SK-N-SH (cell line): Measurements from ENCODE around the gene TRAPPC12. TPM values are rescaled to one million over a fixed set of nuclear protein-coding genes. Genes with fewer than 3 reads are reported as not detected.

Experiments
- CTCF ChIA-PET: fragments of 300-600, 350-600 bp; formaldehyde crosslinking; extraction: SDS; loops from one replicate; lab custom pipeline; 2021; lab: Yijun Ruan, JAX
- POLR2A ChIA-PET: fragments of 350-600 bp; sonication (Branson Sonifier 250); formaldehyde crosslinking; extraction: SDS; loops from one replicate; lab custom pipeline; 2020; ENCODE audit warnings: antibody characterized with exemption, inconsistent platforms; lab: Yijun Ruan, JAX
- DNase-seq: peaks from one replicate; pipeline ENCODE4 v3.0.0; 2012
- H2AFZ ChIP-seq: fragments of 200-600 bp; sonication (generic); 2 replicates; pipeline ENCODE4 v1.8.1; 2016; ENCODE audit warnings: antibody characterized with exemption, mild to moderate bottlenecking, low read depth
- H3F3A ChIP-seq: fragments of 200-600 bp; sonication (generic); replicated peaks from 2 replicates; pipeline ENCODE3; 2016; ENCODE audit warnings: antibody characterized with exemption, mild to moderate bottlenecking; ENCODE audit not compliant: insufficient read depth
- H3K27ac ChIP-seq, 2 experiments: fragments of 200-500 bp in 1 of 2; fragments of 200-600 bp in 1 of 2; sonication (Bioruptor generic) in 1 of 2; sonication (generic), shearing (Covaris generic) in 1 of 2; 2 replicates each; pipeline versions ENCODE4 v1.5.1 to v1.6.1; 2014 to 2016; ENCODE audit warnings: low read depth in 2 of 2, inconsistent platforms in 1 of 2, low read length in 1 of 2, mild to moderate bottlenecking in 1 of 2, mixed read lengths in 1 of 2
- H3K27me3 ChIP-seq: fragments of 200-600 bp; sonication (generic), shearing (Covaris generic); 2 replicates; pipeline ENCODE4 v1.6.1; 2016; ENCODE audit warnings: mixed run types; ENCODE audit not compliant: insufficient read depth
- H3K36me3 ChIP-seq, 2 experiments: fragments of 200-500 bp in 1 of 2; fragments of 200-600 bp in 1 of 2; sonication (Bioruptor generic) in 1 of 2; sonication (generic) in 1 of 2; replicated peaks in 1 of 2; 2 replicates each; pipeline versions ENCODE3 to v1.5.1; 2014 to 2016; ENCODE audit warnings: low read length in 1 of 2, mild to moderate bottlenecking in 1 of 2; ENCODE audit not compliant: insufficient read depth in 2 of 2, control insufficient read depth in 1 of 2
- H3K4me1 ChIP-seq, 2 experiments: fragments of 200-500 bp in 1 of 2; fragments of 200-600 bp in 1 of 2; sonication (Bioruptor generic) in 1 of 2; sonication (generic), shearing (Covaris generic) in 1 of 2; 2 replicates each; pipeline versions ENCODE4 v1.5.1 to v1.6.1; 2014 to 2016; ENCODE audit warnings: low read depth in 1 of 2, low read length in 1 of 2, mixed run types in 1 of 2; ENCODE audit not compliant: insufficient read depth in 2 of 2, control insufficient read depth in 1 of 2
- H3K4me2 ChIP-seq: fragments of 200-600 bp; sonication (generic), shearing (Covaris generic); 2 replicates; pipeline ENCODE4 v1.6.1; 2017; ENCODE audit warnings: mixed run types
- H3K4me3 ChIP-seq, 2 experiments: fragments of 200-500 bp in 1 of 2; fragments of 200-600 bp in 1 of 2; sonication (Bioruptor generic) in 1 of 2; sonication (generic), shearing (Covaris generic) in 1 of 2; 2 replicates each; pipeline versions ENCODE4 v1.5.1 to v1.8.1; 2014 to 2016; ENCODE audit warnings: low read depth in 2 of 2, inconsistent platforms in 1 of 2, low read length in 1 of 2, mild to moderate bottlenecking in 1 of 2, mixed read lengths in 1 of 2, moderate library complexity in 1 of 2
- H3K79me2 ChIP-seq: fragments of 200-600 bp; sonication (generic); 2 replicates; pipeline ENCODE4 v1.8.1; 2017; ENCODE audit warnings: mild to moderate bottlenecking; ENCODE audit not compliant: insufficient read depth
- H3K9ac ChIP-seq: fragments of 200-600 bp; sonication (generic); 2 replicates; pipeline ENCODE4 v1.6.1; 2017; ENCODE audit warnings: mixed run types
- H3K9me2 ChIP-seq: fragments of 200-600 bp; sonication (generic); 2 replicates; pipeline ENCODE4 v1.6.1; 2017; ENCODE audit warnings: mixed run types
- H3K9me3 ChIP-seq: fragments of 200-600 bp; sonication (generic); 2 replicates; pipeline ENCODE4 v1.6.1; 2017; ENCODE audit warnings: mixed run types, mild to moderate bottlenecking, moderate library complexity
- H4K20me1 ChIP-seq: fragments of 200-600 bp; sonication (generic); 2 replicates; pipeline ENCODE4 v1.6.1; 2017; ENCODE audit warnings: mild to moderate bottlenecking, mixed run types; ENCODE audit not compliant: insufficient read depth
- CHD2 ChIP-seq: fragments of 150-350 bp; IDR thresholded peaks from 2 replicates; pipeline ENCODE4 v1.6.1; 2018; ENCODE audit warnings: low read length; ENCODE audit not compliant: partially characterized antibody
- EP300 ChIP-seq, 2 experiments: IDR thresholded peaks; 2 replicates each; pipeline versions ENCODE4 v1.4.0 to v1.6.1; 2012; ENCODE audit warnings: borderline replicate concordance in 1 of 2, low read depth in 1 of 2, low read length in 1 of 2
- EZH2phosphoT487 ChIP-seq: fragments of 200-600 bp; sonication (generic); IDR thresholded peaks from 2 replicates; pipeline ENCODE4 v1.6.1; 2017; ENCODE audit warnings: low read depth, mixed run types, mild to moderate bottlenecking, antibody characterized with exemption, moderate library complexity, borderline replicate concordance
- FOSL2 ChIP-seq: IDR thresholded peaks from 2 replicates; pipeline ENCODE4 v1.4.0; 2012; ENCODE audit warnings: low read depth, mild to moderate bottlenecking, moderate library complexity, borderline replicate concordance
- FOXJ3 ChIP-seq: sonication (generic); formaldehyde crosslinking; IDR thresholded peaks from 2 replicates; pipeline ENCODE4 v1.5.1; 2020; ENCODE audit warnings: mild to moderate bottlenecking, missing genetic modification reagents
- FOXM1 ChIP-seq: IDR thresholded peaks from 2 replicates; pipeline ENCODE4 v1.4.0; 2012; ENCODE audit warnings: low read depth, mild to moderate bottlenecking
- GABPA ChIP-seq: IDR thresholded peaks from 2 replicates; pipeline ENCODE4 v1.4.0; 2012; ENCODE audit warnings: low read depth, mild to moderate bottlenecking
- GATA2 ChIP-seq: sonication (generic); formaldehyde crosslinking; IDR thresholded peaks from 2 replicates; pipeline ENCODE4 v1.5.0; 2020; ENCODE audit warnings: mild to moderate bottlenecking, missing genetic modification reagents
- JUND ChIP-seq: IDR thresholded peaks from 2 replicates; pipeline ENCODE4 v1.4.0; 2012
- NFIC ChIP-seq: IDR thresholded peaks from 2 replicates; pipeline ENCODE4 v1.4.0; 2012; ENCODE audit warnings: borderline replicate concordance
- NRF1 ChIP-seq: IDR thresholded peaks from 2 replicates; pipeline ENCODE4 v1.6.1; 2012; ENCODE audit warnings: low read depth, mild to moderate bottlenecking, low read length
- POLR2AphosphoS5 ChIP-seq: IDR thresholded peaks from 2 replicates; pipeline ENCODE4 v1.6.1; 2012; ENCODE audit warnings: low read depth, low read length
- RCOR1 ChIP-seq: fragments of 150-350 bp; IDR thresholded peaks from 2 replicates; pipeline ENCODE4 v1.6.1; 2017; ENCODE audit warnings: antibody characterized with exemption, low read length
- RXRA ChIP-seq: IDR thresholded peaks from 2 replicates; pipeline ENCODE4 v1.4.0; 2012; ENCODE audit warnings: low read depth, mild to moderate bottlenecking, borderline replicate concordance
- TAF1 ChIP-seq: IDR thresholded peaks from 2 replicates; pipeline ENCODE4 v1.6.1; 2012; ENCODE audit warnings: low read depth, mild to moderate bottlenecking, low read length, moderate library complexity, borderline replicate concordance
- WGBS: methylation state at CpG from one replicate; pipeline ENCODE4 v1.1.6; 2017; ENCODE audit warnings: low lambda C conversion rate; 5-methylcytosine and 5-hydroxymethylcytosine counted together
- polyA plus RNA-seq, 3 experiments: library from polyadenylated mRNA; depleted of rRNA; stranded (reverse); fragments of >200 nt; gene quantifications; 2 replicates each; pipeline ENCODE4 v1.2.3, GENCODE V29; 2012
- TF ChIP-seq, protein P1 (sequence below): fragments of 150-350 bp; IDR thresholded peaks from 2 replicates; pipeline ENCODE4 v1.6.1; 2017; ENCODE audit warnings: antibody characterized with exemption, low read length, low read depth, borderline replicate concordance
- TF ChIP-seq, protein P2 (sequence below): IDR thresholded peaks from 2 replicates; pipeline ENCODE4 v1.6.1; 2012; ENCODE audit warnings: mild to moderate bottlenecking, low read depth, low read length, moderate library complexity
- TF ChIP-seq, protein P3 (sequence below): fragments of 150-350 bp; IDR thresholded peaks from 2 replicates; pipeline ENCODE4 v1.6.1; 2016; ENCODE audit warnings: mild to moderate bottlenecking, low read depth, low read length
- TF ChIP-seq, protein P4 (sequence below): fragments of 200-600 bp; sonication (generic); IDR thresholded peaks from 2 replicates; pipeline ENCODE4 v1.6.1; 2017; ENCODE audit warnings: antibody characterized with exemption, mild to moderate bottlenecking, moderate library complexity

TRAPPC12 gene
- polyA plus RNA-seq, 1 of the 3 experiments (the other 2 are of a cell fraction) = 83.3 TPM

DNA sequence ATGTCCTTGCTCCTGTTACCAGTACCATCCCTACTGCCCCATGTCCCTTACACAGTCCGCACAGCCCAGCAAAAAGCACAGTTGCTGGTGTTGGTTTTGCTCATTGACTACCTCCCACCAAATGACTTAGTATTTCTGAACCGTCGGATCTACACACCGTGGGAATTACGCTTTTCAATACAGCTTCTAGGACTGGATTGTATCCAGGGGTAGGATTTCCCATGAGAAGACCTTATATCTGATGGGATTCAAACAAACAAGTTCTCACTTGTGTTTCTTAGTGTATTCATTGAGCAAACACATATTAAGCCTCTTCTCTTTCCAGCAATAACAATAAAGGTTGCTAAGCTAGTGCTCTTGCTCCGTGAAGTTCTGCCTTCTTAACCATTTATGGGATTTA is 25.8 kb downstream of the TRAPPC12 start:
- H3K9me2 ChIP-seq = no peaks in the 10 kb centered on the region
- H3K4me2 ChIP-seq = no peak overlapping the region
- DNase-seq = no peak
- peaks cover 41% of the 10 kb centered on the region; the same call in 1 of the 2 replicates for H3K79me2 ChIP-seq
- no peak overlapping the region for H3K27ac ChIP-seq
- H3K9ac ChIP-seq = no peak overlapping the region
- TF ChIP-seq JUND = no peak
- TF ChIP-seq GATA2 = no peak
- no peak for TF ChIP-seq RXRA
- TF ChIP-seq RCOR1 = no peak
- no peak for TF ChIP-seq NRF1
- TF ChIP-seq FOXM1 = no peak
- no peak for TF ChIP-seq CHD2
- no peak for TF ChIP-seq EZH2phosphoT487
- no peak for TF ChIP-seq FOXJ3
- TF ChIP-seq EP300 (IDR thresholded peaks at IDR 0.05; ENCODE audit: borderline replicate concordance in 1 of 2, low read depth in 1 of 2, low read length in 1 of 2) = no peak
- no peak for TF ChIP-seq GABPA
- no peak for TF ChIP-seq NFIC
- TF ChIP-seq, protein P1, sequence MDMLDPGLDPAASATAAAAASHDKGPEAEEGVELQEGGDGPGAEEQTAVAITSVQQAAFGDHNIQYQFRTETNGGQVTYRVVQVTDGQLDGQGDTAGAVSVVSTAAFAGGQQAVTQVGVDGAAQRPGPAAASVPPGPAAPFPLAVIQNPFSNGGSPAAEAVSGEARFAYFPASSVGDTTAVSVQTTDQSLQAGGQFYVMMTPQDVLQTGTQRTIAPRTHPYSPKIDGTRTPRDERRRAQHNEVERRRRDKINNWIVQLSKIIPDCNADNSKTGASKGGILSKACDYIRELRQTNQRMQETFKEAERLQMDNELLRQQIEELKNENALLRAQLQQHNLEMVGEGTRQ = no peak
- 96% methylated on average over 6 of the region's 6 CpGs for WGBS
- no peaks in the 10 kb centered on the region for H3F3A ChIP-seq
- no peaks in the 10 kb centered on the region for H3K9me3 ChIP-seq
- ChIA-PET CTCF (interaction anchor here (0.8 to 2.9 kb wide), 5 partner anchors 9 to 264 kb away, joined by 3 to 17 read pairs (median 4); no protein-coding TSS in a partner anchor), POLR2A (interaction anchor here (1.0 kb wide), 1 partner anchor 23 kb away, joined by 3 read pairs; no protein-coding TSS in a partner anchor)
- no peak overlapping the region for H3K4me3 ChIP-seq
- no peaks in the 10 kb centered on the region for H3K27me3 ChIP-seq
- no peak overlapping the region for H2AFZ ChIP-seq
- H4K20me1 ChIP-seq = no peaks in the 10 kb centered on the region
- H3K4me1 ChIP-seq = peaks cover 0 to 4% of the 10 kb centered on the region in 2 experiments; a peak in 1 of 4 replicates
- H3K36me3 ChIP-seq = peaks cover 54 to 70% of the 10 kb centered on the region in 2 experiments

DNA sequence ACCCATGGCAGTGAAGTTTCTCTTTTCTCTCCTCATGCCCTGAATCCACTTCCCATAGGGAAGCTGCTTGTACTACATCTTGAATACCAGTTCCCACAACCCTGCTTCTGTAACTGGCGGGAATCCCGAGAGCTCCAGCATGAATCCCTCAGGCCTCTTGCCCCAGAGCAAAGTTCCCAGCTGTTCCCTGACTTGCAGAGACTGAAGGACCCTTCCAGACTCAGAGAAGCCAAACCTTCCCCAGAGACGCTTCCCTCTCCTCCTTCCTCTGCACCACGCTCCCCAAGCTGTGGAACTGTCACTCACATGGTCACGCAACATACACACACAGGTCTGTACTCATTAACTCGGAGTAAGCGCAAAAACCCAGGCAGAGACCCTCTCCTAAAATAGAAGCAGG is 26.4 kb downstream of the TRAPPC12 start:
- Histone ChIP-seq H3K79me2 (peaks cover 40% of the 10 kb centered on the region; the same call in 1 of the 2 replicates), H3K9ac (no peak overlapping the region), H3K9me3 (no peaks in the 10 kb centered on the region), H3K27me3 (no peaks in the 10 kb centered on the region), H3K9me2 (no peaks in the 10 kb centered on the region), H3F3A (no peaks in the 10 kb centered on the region), H2AFZ (no peak overlapping the region), H4K20me1 (no peaks in the 10 kb centered on the region), H3K4me1 (no peaks in the 10 kb centered on the region; a peak in 1 of 4 replicates), H3K36me3 (peaks cover 58 to 64% of the 10 kb centered on the region in 2 experiments), H3K4me3 (no peak overlapping the region), H3K27ac (no peak overlapping the region), H3K4me2 (no peak overlapping the region)
- WGBS = 94% methylated on average over 7 of the region's 7 CpGs
- ChIA-PET POLR2A (interaction anchor here (1.0 kb wide), 1 partner anchor 22 kb away, joined by 3 read pairs; no protein-coding TSS in a partner anchor), CTCF (interaction anchor here (0.8 to 2.9 kb wide), 5 partner anchors 10 to 264 kb away, joined by 3 to 17 read pairs (median 4); no protein-coding TSS in a partner anchor)
- DNase-seq = no peak
- TF ChIP-seq, protein P2, sequence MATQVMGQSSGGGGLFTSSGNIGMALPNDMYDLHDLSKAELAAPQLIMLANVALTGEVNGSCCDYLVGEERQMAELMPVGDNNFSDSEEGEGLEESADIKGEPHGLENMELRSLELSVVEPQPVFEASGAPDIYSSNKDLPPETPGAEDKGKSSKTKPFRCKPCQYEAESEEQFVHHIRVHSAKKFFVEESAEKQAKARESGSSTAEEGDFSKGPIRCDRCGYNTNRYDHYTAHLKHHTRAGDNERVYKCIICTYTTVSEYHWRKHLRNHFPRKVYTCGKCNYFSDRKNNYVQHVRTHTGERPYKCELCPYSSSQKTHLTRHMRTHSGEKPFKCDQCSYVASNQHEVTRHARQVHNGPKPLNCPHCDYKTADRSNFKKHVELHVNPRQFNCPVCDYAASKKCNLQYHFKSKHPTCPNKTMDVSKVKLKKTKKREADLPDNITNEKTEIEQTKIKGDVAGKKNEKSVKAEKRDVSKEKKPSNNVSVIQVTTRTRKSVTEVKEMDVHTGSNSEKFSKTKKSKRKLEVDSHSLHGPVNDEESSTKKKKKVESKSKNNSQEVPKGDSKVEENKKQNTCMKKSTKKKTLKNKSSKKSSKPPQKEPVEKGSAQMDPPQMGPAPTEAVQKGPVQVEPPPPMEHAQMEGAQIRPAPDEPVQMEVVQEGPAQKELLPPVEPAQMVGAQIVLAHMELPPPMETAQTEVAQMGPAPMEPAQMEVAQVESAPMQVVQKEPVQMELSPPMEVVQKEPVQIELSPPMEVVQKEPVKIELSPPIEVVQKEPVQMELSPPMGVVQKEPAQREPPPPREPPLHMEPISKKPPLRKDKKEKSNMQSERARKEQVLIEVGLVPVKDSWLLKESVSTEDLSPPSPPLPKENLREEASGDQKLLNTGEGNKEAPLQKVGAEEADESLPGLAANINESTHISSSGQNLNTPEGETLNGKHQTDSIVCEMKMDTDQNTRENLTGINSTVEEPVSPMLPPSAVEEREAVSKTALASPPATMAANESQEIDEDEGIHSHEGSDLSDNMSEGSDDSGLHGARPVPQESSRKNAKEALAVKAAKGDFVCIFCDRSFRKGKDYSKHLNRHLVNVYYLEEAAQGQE = no peak
- TF ChIP-seq NFIC (no peak), POLR2AphosphoS5 (no peak), JUND (no peak), TAF1 (no peak), FOXJ3 (no peak), CHD2 (no peak), GABPA (no peak), FOSL2 (no peak)
- TF ChIP-seq, protein P3, sequence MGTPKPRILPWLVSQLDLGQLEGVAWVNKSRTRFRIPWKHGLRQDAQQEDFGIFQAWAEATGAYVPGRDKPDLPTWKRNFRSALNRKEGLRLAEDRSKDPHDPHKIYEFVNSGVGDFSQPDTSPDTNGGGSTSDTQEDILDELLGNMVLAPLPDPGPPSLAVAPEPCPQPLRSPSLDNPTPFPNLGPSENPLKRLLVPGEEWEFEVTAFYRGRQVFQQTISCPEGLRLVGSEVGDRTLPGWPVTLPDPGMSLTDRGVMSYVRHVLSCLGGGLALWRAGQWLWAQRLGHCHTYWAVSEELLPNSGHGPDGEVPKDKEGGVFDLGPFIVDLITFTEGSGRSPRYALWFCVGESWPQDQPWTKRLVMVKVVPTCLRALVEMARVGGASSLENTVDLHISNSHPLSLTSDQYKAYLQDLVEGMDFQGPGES = no peak
- TF ChIP-seq, protein P4, sequence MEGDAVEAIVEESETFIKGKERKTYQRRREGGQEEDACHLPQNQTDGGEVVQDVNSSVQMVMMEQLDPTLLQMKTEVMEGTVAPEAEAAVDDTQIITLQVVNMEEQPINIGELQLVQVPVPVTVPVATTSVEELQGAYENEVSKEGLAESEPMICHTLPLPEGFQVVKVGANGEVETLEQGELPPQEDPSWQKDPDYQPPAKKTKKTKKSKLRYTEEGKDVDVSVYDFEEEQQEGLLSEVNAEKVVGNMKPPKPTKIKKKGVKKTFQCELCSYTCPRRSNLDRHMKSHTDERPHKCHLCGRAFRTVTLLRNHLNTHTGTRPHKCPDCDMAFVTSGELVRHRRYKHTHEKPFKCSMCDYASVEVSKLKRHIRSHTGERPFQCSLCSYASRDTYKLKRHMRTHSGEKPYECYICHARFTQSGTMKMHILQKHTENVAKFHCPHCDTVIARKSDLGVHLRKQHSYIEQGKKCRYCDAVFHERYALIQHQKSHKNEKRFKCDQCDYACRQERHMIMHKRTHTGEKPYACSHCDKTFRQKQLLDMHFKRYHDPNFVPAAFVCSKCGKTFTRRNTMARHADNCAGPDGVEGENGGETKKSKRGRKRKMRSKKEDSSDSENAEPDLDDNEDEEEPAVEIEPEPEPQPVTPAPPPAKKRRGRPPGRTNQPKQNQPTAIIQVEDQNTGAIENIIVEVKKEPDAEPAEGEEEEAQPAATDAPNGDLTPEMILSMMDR = no peak
